Activated CD4-positive, alpha-beta T cell treated with anti-CD3 and anti-CD28 coated beads, Interleukin-2, Interleukin-4, amounts not matched to agents 100 ng/mL and 50 ng/mL, durations not matched to agents 16 hours and 8 hours (primary cell): Measurements from ENCODE around the gene NSG1.

Experiments
- DNase-seq: peaks from one replicate; pipeline ENCODE4 v3.0.0-alpha.2; 2020; ENCODE audit warnings: low spot score

NSG1 gene

GRCh38 chr4:4396628-4397440 is 9.9 kb downstream of the NSG1 start:
- no peak for DNase-seq

- no peak for DNase-seq
Observed at GRCh38 chr4:4397441-4397819, 10.5 kb downstream of the NSG1 start.

GRCh38 chr4:4398430-4398829 is 11.5 kb downstream of the NSG1 start:
- no peak for DNase-seq

- DNase-seq, result no peak
Observed at GRCh38 chr4:4401036-4401435, 14.1 kb downstream of the NSG1 start.

- DNase-seq, result no peak
Observed at GRCh38 chr4:4402966-4403365, 16.1 kb downstream of the NSG1 start.

- DNase-seq, result no peak
Observed at GRCh38 chr4:4405358-4405962, 18.6 kb downstream of the NSG1 start.

- no peak for DNase-seq
Observed at GRCh38 chr4:4406455-4407298, 19.8 kb downstream of the NSG1 start.

GRCh38 chr4:4407299-4408131 is 20.6 kb downstream of the NSG1 start:
- no peak for DNase-seq

GRCh38 chr4:4408132-4408523 is 21.2 kb downstream of the NSG1 start:
- DNase-seq, result no peak

- no peak for DNase-seq
Observed at GRCh38 chr4:4408576-4409335, 21.9 kb downstream of the NSG1 start.

GRCh38 chr4:4409416-4410115 is 22.7 kb downstream of the NSG1 start:
- DNase-seq, result no peak

- no peak for DNase-seq
Observed at GRCh38 chr4:4410271-4410670, 23.4 kb downstream of the NSG1 start.

- DNase-seq, result no peak
Observed at GRCh38 chr4:4411906-4412305, 25.0 kb downstream of the NSG1 start.

- no peak for DNase-seq
Observed at GRCh38 chr4:4412641-4413372, 25.9 kb downstream of the NSG1 start.

- no peak for DNase-seq
Observed at GRCh38 chr4:4413373-4413725, 26.4 kb downstream of the NSG1 start.

GRCh38 chr4:4413806-4414205 is 26.9 kb downstream of the NSG1 start:
- no peak for DNase-seq

- no peak for DNase-seq
Observed at GRCh38 chr4:4415107-4415805, 28.4 kb downstream of the NSG1 start.

GRCh38 chr4:4415806-4416805 is 29.2 kb downstream of the NSG1 start:
- no peak for DNase-seq
